Nephron progenitor cell (in vitro differentiated cells): ENCODE measurements around the gene ATF6B.
A peak's percentile ranks its signal among the peaks of the same experiment; 100 is the strongest.

Experiments used
- DNase-seq: peaks from one replicate; pipeline ENCODE4 v3.0.0; 2021
- H3K27ac Mint-ChIP-seq: 2 replicates; pipeline ENCODE4 v1.8.0; 2021; ENCODE audit warnings: mild to moderate bottlenecking, moderate library complexity, mixed read lengths
- H3K27me3 Mint-ChIP-seq: 2 replicates; pipeline ENCODE4 v1.8.0; 2021; ENCODE audit warnings: mild to moderate bottlenecking, low read depth, mixed read lengths; ENCODE audit not compliant: poor library complexity
- H3K36me3 Mint-ChIP-seq: 2 replicates; pipeline ENCODE4 v1.8.0; 2021; ENCODE audit warnings: low read depth, mixed read lengths
- H3K4me1 Mint-ChIP-seq: 2 replicates; pipeline ENCODE4 v1.8.0; 2021; ENCODE audit warnings: mixed read lengths
- H3K4me3 Mint-ChIP-seq: 2 replicates; pipeline ENCODE4 v1.8.0; 2021; ENCODE audit warnings: mild to moderate bottlenecking, moderate library complexity, mixed read lengths
- H3K9me3 Mint-ChIP-seq: 2 replicates; pipeline ENCODE4 v1.8.0; 2021; ENCODE audit warnings: mild to moderate bottlenecking, moderate library complexity, mixed read lengths
- TF ChIP-seq, protein P1 (sequence below): fragments of 200-600 bp; sonication (generic); IDR thresholded peaks from 2 replicates; pipeline ENCODE4 v1.5.0; 2021; ENCODE audit warnings: antibody characterized with exemption

The ATF6B gene

DNA sequence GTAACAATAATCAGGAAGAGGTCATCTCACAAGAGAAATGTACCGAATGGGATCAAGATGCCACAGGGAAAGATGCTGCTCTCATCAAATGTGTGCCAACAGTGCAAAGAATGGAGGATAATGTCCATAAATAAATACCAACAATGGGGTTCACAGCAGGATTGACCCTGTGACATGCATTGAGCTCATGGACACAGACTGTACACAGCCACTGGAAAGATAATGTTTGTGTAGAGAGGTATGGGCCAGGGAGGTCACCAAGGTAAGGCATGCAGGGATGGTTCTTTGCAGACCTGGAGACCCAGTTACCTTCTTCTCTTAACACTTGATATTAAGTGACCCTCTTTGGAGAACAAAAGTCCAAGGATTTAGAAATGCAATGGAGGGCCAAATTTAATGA is 46.4 kb upstream of the ATF6B start:
- no peaks in the 10 kb centered on the region for H3K27me3 Mint-ChIP-seq
- H3K4me3 Mint-ChIP-seq = peak overlapping the region; percentile 93
- TF ChIP-seq, protein P1, sequence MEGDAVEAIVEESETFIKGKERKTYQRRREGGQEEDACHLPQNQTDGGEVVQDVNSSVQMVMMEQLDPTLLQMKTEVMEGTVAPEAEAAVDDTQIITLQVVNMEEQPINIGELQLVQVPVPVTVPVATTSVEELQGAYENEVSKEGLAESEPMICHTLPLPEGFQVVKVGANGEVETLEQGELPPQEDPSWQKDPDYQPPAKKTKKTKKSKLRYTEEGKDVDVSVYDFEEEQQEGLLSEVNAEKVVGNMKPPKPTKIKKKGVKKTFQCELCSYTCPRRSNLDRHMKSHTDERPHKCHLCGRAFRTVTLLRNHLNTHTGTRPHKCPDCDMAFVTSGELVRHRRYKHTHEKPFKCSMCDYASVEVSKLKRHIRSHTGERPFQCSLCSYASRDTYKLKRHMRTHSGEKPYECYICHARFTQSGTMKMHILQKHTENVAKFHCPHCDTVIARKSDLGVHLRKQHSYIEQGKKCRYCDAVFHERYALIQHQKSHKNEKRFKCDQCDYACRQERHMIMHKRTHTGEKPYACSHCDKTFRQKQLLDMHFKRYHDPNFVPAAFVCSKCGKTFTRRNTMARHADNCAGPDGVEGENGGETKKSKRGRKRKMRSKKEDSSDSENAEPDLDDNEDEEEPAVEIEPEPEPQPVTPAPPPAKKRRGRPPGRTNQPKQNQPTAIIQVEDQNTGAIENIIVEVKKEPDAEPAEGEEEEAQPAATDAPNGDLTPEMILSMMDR = no peak
- H3K9me3 Mint-ChIP-seq = no peaks in the 10 kb centered on the region
- peaks cover 57% of the 10 kb centered on the region for H3K4me1 Mint-ChIP-seq
- no peak for DNase-seq
- H3K36me3 Mint-ChIP-seq = peaks cover 29% of the 10 kb centered on the region
- no peak overlapping the region for H3K27ac Mint-ChIP-seq

DNA sequence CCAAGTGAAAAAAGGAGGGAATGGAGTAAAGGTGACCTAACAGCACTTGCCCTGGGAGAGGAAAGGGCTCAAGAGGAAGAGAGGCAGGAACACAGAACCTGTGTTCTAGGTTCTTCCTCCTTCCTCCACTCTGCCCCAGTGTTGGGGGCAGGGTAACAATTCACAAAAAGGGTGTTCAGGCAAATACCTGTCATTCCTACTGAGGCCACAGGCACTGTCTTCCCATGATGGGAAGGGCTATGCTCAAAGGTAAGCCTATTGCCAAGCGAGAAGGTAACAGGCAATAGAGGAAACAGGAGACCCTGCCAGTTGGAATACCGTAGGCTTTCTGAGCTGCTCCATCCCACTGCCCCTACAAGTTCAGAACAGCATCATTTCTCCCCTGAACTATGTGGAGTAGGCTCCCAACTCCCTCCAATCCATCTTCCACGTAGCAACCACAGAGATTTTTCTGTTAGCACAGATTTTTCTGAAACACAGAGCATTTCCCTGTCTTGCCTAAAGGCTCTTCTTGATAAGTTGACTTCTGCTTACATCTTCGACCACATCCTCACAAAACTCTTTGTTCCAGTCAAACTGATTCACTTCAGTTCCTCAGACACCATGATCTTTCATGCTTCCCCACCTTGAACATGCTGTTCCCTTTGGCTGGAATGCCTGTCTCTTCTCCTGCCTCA is 45.1 kb upstream of the ATF6B start:
- H3K4me1 Mint-ChIP-seq = peaks cover 49% of the 10 kb centered on the region
- TF ChIP-seq, protein P1 = no peak
- no peak overlapping the region for H3K4me3 Mint-ChIP-seq
- peaks cover 34% of the 10 kb centered on the region for H3K36me3 Mint-ChIP-seq
- no peaks in the 10 kb centered on the region for H3K9me3 Mint-ChIP-seq
- H3K27ac Mint-ChIP-seq = peak overlapping the region; percentile 3
- no peak for DNase-seq
- no peaks in the 10 kb centered on the region for H3K27me3 Mint-ChIP-seq

DNA sequence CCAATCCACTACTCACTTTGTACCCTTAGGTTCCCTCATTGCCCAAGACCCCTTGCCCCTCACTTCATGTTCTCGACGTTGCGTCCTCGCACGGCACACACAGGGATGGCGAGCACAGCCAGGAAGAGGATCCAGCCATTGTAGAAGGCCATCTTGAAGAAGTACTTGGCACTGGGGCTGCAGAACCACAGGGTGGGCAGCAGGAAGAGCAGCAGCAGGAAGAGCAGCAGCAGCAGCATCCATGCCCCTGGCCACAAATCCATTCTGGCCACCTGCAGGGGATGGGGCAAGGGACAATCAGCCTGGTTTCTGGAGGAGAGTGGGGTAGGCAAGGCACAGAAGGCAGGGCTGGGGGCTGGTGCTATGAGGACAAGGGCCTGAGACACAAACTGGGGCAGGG is 43.2 kb upstream of the ATF6B start:
- Mint-ChIP-seq H3K4me1 (peaks cover 33% of the 10 kb centered on the region), H3K36me3 (peaks cover 44% of the 10 kb centered on the region), H3K9me3 (no peaks in the 10 kb centered on the region), H3K4me3 (no peak overlapping the region), H3K27ac (no peak overlapping the region), H3K27me3 (no peaks in the 10 kb centered on the region)
- TF ChIP-seq, protein P1 = no peak
- no peak for DNase-seq

DNA sequence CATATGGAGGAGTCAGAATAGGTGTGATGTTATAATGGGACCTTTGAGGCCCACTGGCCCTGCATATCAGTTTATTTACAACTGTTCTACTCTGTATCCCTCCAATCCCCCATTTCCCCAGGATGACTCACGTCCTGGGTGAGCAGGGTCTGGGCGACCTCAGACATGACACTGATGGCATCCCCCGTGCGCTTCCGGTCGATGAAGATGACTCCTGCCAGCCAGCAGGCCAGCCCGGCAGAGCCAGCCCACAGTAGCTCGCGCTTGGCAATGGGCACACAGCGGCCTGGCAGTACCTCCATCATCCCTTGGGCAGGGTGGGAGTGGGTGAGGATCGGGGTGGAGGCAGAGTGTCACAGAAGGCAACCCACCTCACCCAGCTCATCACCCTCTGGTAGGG is 42.2 kb upstream of the ATF6B start:
- Mint-ChIP-seq H3K27ac (no peak overlapping the region), H3K36me3 (peaks cover 53% of the 10 kb centered on the region), H3K27me3 (no peaks in the 10 kb centered on the region), H3K4me1 (peaks cover 36% of the 10 kb centered on the region), H3K9me3 (no peaks in the 10 kb centered on the region), H3K4me3 (no peak overlapping the region)
- DNase-seq = no peak
- TF ChIP-seq, protein P1 = no peak

DNA sequence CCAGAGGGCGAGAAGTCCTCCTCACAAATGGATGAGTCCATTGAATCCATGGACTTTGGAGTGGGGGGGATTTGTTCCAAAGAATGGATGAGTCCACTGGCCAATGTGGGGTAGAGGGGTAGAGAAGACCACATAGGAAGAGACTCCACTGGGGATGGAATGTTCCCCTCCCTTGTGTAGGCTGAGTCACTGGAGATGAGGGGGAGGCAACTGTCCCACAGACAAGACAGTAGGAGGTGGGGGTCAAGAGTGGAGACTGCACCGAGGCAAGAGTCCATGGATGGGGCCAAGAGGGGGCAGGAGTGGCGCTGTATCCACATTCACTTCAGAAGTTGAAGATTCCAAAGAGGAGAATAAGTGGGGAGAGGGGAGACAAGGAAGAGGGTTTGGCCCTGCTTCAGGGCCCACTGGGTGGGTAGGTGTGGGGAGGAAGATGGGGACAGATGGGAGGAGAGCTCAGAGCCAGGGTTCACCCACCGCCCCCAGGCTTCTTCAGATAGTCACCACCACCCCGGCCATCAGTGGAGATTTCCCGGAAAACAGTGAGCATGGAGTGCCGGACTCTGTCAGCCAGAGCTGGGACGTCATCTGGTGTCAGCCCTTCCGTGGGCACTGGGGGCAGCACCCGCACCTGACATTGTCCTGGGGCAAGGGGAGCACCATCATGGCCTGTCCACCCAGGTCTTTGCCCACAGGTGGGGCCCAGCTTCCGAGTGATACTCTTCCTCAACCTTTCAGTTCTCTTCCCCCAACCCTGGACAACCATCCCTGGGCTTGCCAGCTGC is 41.0 kb upstream of the ATF6B start:
- Mint-ChIP-seq H3K4me1 (peaks cover 32% of the 10 kb centered on the region), H3K27ac (peak overlapping the region; percentile 94), H3K4me3 (no peak overlapping the region), H3K36me3 (peaks cover 60% of the 10 kb centered on the region), H3K27me3 (no peaks in the 10 kb centered on the region), H3K9me3 (no peaks in the 10 kb centered on the region)
- TF ChIP-seq, protein P1 = no peak
- DNase-seq = no peak
